K562 (cell line): ENCODE results near the gene FMNL1. TPM values are rescaled to one million over a fixed set of nuclear protein-coding genes. Genes with fewer than 3 reads are reported as not detected.

Experiments
- ATAC-seq: fragments of 200-7000 bp; cut with Tn5 transposase; 3 replicates; pipeline ENCODE4 v1.9.1; 2020; ENCODE audit warnings: moderate library complexity
- BruUV-seq: library from RNA; stranded (reverse); fragments of 400-500 nt; replicated peaks from 2 replicates; lab custom pipeline; 2021; lab: Mats Ljungman, UMichigan
- CTCF ChIA-PET: fragments of 300-600 bp; formaldehyde crosslinking; extraction: SDS; loops from one replicate; lab custom pipeline; 2021; ENCODE audit warnings: low intra/inter-chr PET ratio; lab: Yijun Ruan, JAX
- POLR2A ChIA-PET: fragments of 300-600, 350-650 bp; sonication (Branson Sonifier 250); formaldehyde crosslinking; extraction: SDS; loops from one replicate; lab custom pipeline; 2021; ENCODE audit warnings: antibody characterized with exemption, inconsistent platforms; lab: Yijun Ruan, JAX
- DNase-seq, 4 experiments: peaks; one replicate each; pipeline versions ENCODE4 v3.0.0 to v3.0.0-alpha.2; 2011 to 2018; ENCODE audit warnings: low spot score in 3 of 4, mixed read lengths in 3 of 4; ENCODE audit errors: extremely low read depth in 1 of 4
- FAIRE-seq: peaks from 2 replicates; lab custom pipeline; 2011; peaks lifted over from hg19 to GRCh38; lab: Jason Lieb, UNC
- H2AFZ ChIP-seq: 2 replicates; pipeline ENCODE4 v1.6.0; 2011; ENCODE audit warnings: low read depth, low read length, control low read depth, inconsistent platforms
- H3K27ac ChIP-seq: fragments of 200-600 bp; 3 replicates; pipeline ENCODE4 v1.8.0; 2011; ENCODE audit warnings: low read depth, mild to moderate bottlenecking, control low read depth, inconsistent platforms, low read length, moderate library complexity, mixed read lengths; ENCODE audit errors: extremely low read depth
- H3K27me3 ChIP-seq, 2 experiments: fragments of 300-600 bp in 1 of 2; 2 replicates in 1 of 2; 3 replicates in 1 of 2; pipeline versions ENCODE4 v1.6.0 to v1.8.0; 2011; ENCODE audit warnings: inconsistent platforms in 2 of 2, low read length in 2 of 2, mild to moderate bottlenecking in 1 of 2, mixed read lengths in 1 of 2, moderate library complexity in 1 of 2; ENCODE audit not compliant: control insufficient read depth in 2 of 2, insufficient read depth in 2 of 2
- H3K36me3 ChIP-seq: fragments of 300-600 bp; 3 replicates; pipeline ENCODE4 v1.8.0; 2011; ENCODE audit warnings: mild to moderate bottlenecking, low read length, inconsistent platforms; ENCODE audit not compliant: control insufficient read depth, insufficient read depth
- H3K4me1 ChIP-seq, 2 experiments: fragments of 200-600 bp in 1 of 2; replicated peaks in 1 of 2; 2 replicates in 1 of 2; 3 replicates in 1 of 2; pipeline versions ENCODE4 v1.5.1 to v1.8.0; 2011; ENCODE audit warnings: inconsistent platforms in 2 of 2, low read length in 2 of 2, mild to moderate bottlenecking in 1 of 2, mixed read lengths in 1 of 2, moderate library complexity in 1 of 2; ENCODE audit not compliant: control insufficient read depth in 2 of 2, insufficient read depth in 2 of 2
- H3K4me2 ChIP-seq: 2 replicates; pipeline ENCODE4 v1.6.1; 2011; ENCODE audit warnings: low read length, control low read depth, inconsistent platforms, mixed read lengths; ENCODE audit not compliant: insufficient read depth
- H3K4me3 ChIP-seq: fragments of 200-600 bp; sonication (generic), shearing (Covaris generic); 2 replicates; pipeline ENCODE4 v1.5.1; 2016; ENCODE audit warnings: control low read depth, inconsistent platforms
- H3K79me2 ChIP-seq: fragments of 200-600 bp; 3 replicates; pipeline ENCODE4 v1.8.0; 2011; ENCODE audit warnings: low read length, inconsistent platforms; ENCODE audit not compliant: control insufficient read depth, insufficient read depth
- H3K9ac ChIP-seq, 2 experiments: 2 replicates each; pipeline versions ENCODE4 v1.6.0 to v1.6.1; 2011; ENCODE audit warnings: low read depth in 2 of 2, low read length in 2 of 2, control low read depth in 1 of 2, inconsistent platforms in 1 of 2, mild to moderate bottlenecking in 1 of 2, mixed read lengths in 1 of 2; ENCODE audit not compliant: insufficient read depth in 1 of 2
- H3K9me1 ChIP-seq: one replicate; pipeline ENCODE4 v1.6.0; 2011; ENCODE audit warnings: inconsistent platforms, mild to moderate bottlenecking, low read length, moderate library complexity; ENCODE audit not compliant: control insufficient read depth, insufficient read depth
- H3K9me3 ChIP-seq: replicated peaks from 2 replicates; pipeline ENCODE4 v1.5.1; 2011; ENCODE audit warnings: low read depth, low read length, inconsistent platforms; ENCODE audit not compliant: control insufficient read depth, insufficient read depth
- H4K20me1 ChIP-seq: replicated peaks from 2 replicates; pipeline ENCODE4 v1.6.1; 2011; ENCODE audit warnings: low read length, inconsistent platforms, mixed read lengths; ENCODE audit not compliant: control insufficient read depth, insufficient read depth
- ARID1B ChIP-seq: fragments of 450-650 bp; IDR thresholded peaks from 2 replicates; pipeline ENCODE4 v1.6.1; 2016; ENCODE audit warnings: antibody characterized with exemption, mild to moderate bottlenecking, inconsistent platforms
- BMI1 ChIP-seq: fragments of 150-350 bp; IDR thresholded peaks from 2 replicates; pipeline ENCODE4 v1.6.1; 2014; ENCODE audit warnings: low read length
- ELF2 ChIP-seq: fragments of 250-450 bp; sonication (Bioruptor Pico); IDR thresholded peaks from 2 replicates; pipeline ENCODE4 v1.5.0; 2021; ENCODE audit warnings: mild to moderate bottlenecking
- GABPA ChIP-seq: fragments of 200-800 bp; sonication (Bioruptor generic); conservative IDR thresholded peaks from 2 replicates; pipeline ENCODE4 v1.6.1; 2016; ENCODE audit warnings: low read depth, missing genetic modification characterization, missing compliant biosample characterization
- HINFP ChIP-seq: fragments of 450-650 bp; conservative IDR thresholded peaks from 2 replicates; pipeline ENCODE4 v1.6.1; 2016; ENCODE audit warnings: missing genetic modification characterization, low read depth, mild to moderate bottlenecking, control low read depth, missing compliant biosample characterization
- HNRNPH1 ChIP-seq: fragments of 200-400 bp; formaldehyde crosslinking; optimal IDR thresholded peaks from 2 replicates; pipeline ENCODE3; 2017; ENCODE audit warnings: low read depth, mild to moderate bottlenecking, low read length, moderate library complexity
- JUNB ChIP-seq: fragments of 450-650 bp; formaldehyde crosslinking; conservative IDR thresholded peaks from 2 replicates; pipeline ENCODE4 v1.4.0; 2020; ENCODE audit warnings: mild to moderate bottlenecking
- KLF6 ChIP-seq: fragments of 250-450 bp; sonication (Bioruptor Pico); IDR thresholded peaks from 2 replicates; pipeline ENCODE4 v1.4.0; 2020; ENCODE audit warnings: mild to moderate bottlenecking, moderate library complexity, borderline replicate concordance
- PREB ChIP-seq: sonication (generic); formaldehyde crosslinking; IDR thresholded peaks from 2 replicates; pipeline ENCODE4 v1.8.1; 2023; ENCODE audit warnings: mild to moderate bottlenecking, missing genetic modification reagents
- RFX1 ChIP-seq: fragments of 450-650 bp; IDR thresholded peaks from 2 replicates; pipeline ENCODE4 v1.6.1; 2016; ENCODE audit warnings: mild to moderate bottlenecking, moderate library complexity
- RNF2 ChIP-seq: sonication (generic); IDR thresholded peaks from 2 replicates; pipeline ENCODE4 v1.6.1; 2016
- SRSF1 ChIP-seq: fragments of 200-400 bp; formaldehyde crosslinking; IDR thresholded peaks from 2 replicates; pipeline ENCODE4 v1.6.1; 2017; ENCODE audit warnings: mild to moderate bottlenecking, low read depth, low read length, moderate library complexity
- XRCC5 ChIP-seq: fragments of 200-400 bp; formaldehyde crosslinking; IDR thresholded peaks from 2 replicates; pipeline ENCODE4 v1.6.1; 2017; ENCODE audit warnings: low read depth, mild to moderate bottlenecking, low read length
- ZNF133 ChIP-seq: fragments of 250-450 bp; sonication (Bioruptor Pico); IDR thresholded peaks from 2 replicates; pipeline ENCODE4 v1.4.0; 2020; ENCODE audit warnings: mild to moderate bottlenecking
- WGBS: fragments of 100-300 bp; shearing (Covaris generic); methylation state at CpG from one replicate; pipeline ENCODE4 v1.1.6; 2016; ENCODE audit warnings: low coverage, mixed read lengths; ENCODE audit not compliant: insufficient coverage; ENCODE audit errors: missing lambda C conversion rate; 5-methylcytosine and 5-hydroxymethylcytosine counted together
- in situ Hi-C: fragments of 300-500 bp; cut with MboI; formaldehyde crosslinking; loops from 4 replicates; pipeline ENCODE4 v1.15.0; 2018; ENCODE audit warnings: inconsistent platforms, mixed read lengths
- intact Hi-C: fragments of 100-400 bp; cut with micrococcal nuclease; formaldehyde crosslinking; loops from 2 replicates; pipeline ENCODE4 v1.14.2; 2022
- polyA plus RNA-seq, 8 experiments: library from polyadenylated mRNA; depleted of rRNA in 4 of 8; stranded (reverse) in 5 of 8; unstranded in 3 of 8; fragments of >200 nt; fragmentation: Nextera tagmentation in 2 of 8; fragmentation: Illumina TruSeq in 1 of 8; extraction: Ambion mirVana in 2 of 8; extraction: Trizol in 1 of 8; gene quantifications; 2 replicates each; pipeline versions ENCODE4 v1.2.1 to v1.2.3, GENCODE V29; 2011 to 2014; ENCODE audit warnings: inconsistent platforms in 1 of 8, missing spikeins in 1 of 8
- total RNA-seq, 7 experiments: library from RNA; depleted of rRNA in 6 of 7; stranded (reverse); fragments of >200 nt in 6 of 7; fragmentation: Illumina TruSeq in 2 of 7; extraction: Trizol in 2 of 7; gene quantifications; 2 replicates each; pipeline versions ENCODE4 v1.2.1 to v1.2.3, GENCODE V29; 2011 to 2021; ENCODE audit warnings: low replicate concordance in 1 of 7
- TF ChIP-seq, protein P1 (sequence below): sonication (generic); formaldehyde crosslinking; IDR thresholded peaks from 2 replicates; pipeline ENCODE4 v1.8.0; 2022; ENCODE audit warnings: missing genetic modification reagents, mild to moderate bottlenecking, moderate library complexity, borderline replicate concordance
- TF ChIP-seq, protein P2 (sequence below): sonication (generic); formaldehyde crosslinking; IDR thresholded peaks from 2 replicates; pipeline ENCODE4 v1.8.0; 2022; ENCODE audit warnings: mild to moderate bottlenecking, missing genetic modification reagents

Gene FMNL1
- total and polyA plus RNA-seq, 9 of the 15 experiments (the other 6 are each of a cell fraction or from before 2014, with no cell fraction given): 0.70 to 36.6 (median 7.7) TPM

- H3K27me3 ChIP-seq: no peaks in the 10 kb centered on the region
- no peaks in the 10 kb centered on the region for H3K9me1 ChIP-seq
- peaks cover 0 to 7% of the 10 kb centered on the region in 2 experiments; a peak in 1 of 5 replicates for H3K4me1 ChIP-seq
- H3K79me2 ChIP-seq: no peaks in the 10 kb centered on the region
- H3K4me3 ChIP-seq: no peak overlapping the region
- H3K4me2 ChIP-seq: no peak overlapping the region
- no TSS peak for BruUV-seq
- ChIA-PET CTCF (interaction anchor here (1.3 to 2.7 kb wide), 3 partner anchors 52 to 136 kb away, joined by 3 to 20 read pairs (median 9); partner anchors contain the start of gene ACBD4), POLR2A (interaction anchor here (1.2 kb wide), 1 partner anchor 123 kb away, joined by 3 read pairs; the partner anchor contains the start of gene HEXIM1)
- no peak for FAIRE-seq
- 0 out of 2 replicates have a peak, but pooled peaks cover 3% of the 10 kb centered on the region for H4K20me1 ChIP-seq
- 84% methylated on average over 3 of the region's 3 CpGs for WGBS
- H2AFZ ChIP-seq: no peak overlapping the region
- DNase-seq: no peak
- intact Hi-C loops (no loop called here), in situ Hi-C loops (no loop called here)
- peaks cover 65% of the 10 kb centered on the region for H3K36me3 ChIP-seq
- no peak for ATAC-seq
- no peak overlapping the region for H3K27ac ChIP-seq
- no peak overlapping the region for H3K9ac ChIP-seq
- no peaks in the 10 kb centered on the region for H3K9me3 ChIP-seq
- TF ChIP-seq, protein P1, sequence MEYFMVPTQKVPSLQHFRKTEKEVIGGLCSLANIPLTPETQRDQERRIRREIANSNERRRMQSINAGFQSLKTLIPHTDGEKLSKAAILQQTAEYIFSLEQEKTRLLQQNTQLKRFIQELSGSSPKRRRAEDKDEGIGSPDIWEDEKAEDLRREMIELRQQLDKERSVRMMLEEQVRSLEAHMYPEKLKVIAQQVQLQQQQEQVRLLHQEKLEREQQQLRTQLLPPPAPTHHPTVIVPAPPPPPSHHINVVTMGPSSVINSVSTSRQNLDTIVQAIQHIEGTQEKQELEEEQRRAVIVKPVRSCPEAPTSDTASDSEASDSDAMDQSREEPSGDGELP (CRISPR knock-in tag): no peak
- TF ChIP-seq HNRNPH1: no peak
- no peak for TF ChIP-seq PREB (CRISPR knock-in tag)
- no peak for TF ChIP-seq ARID1B
- no peak for TF ChIP-seq JUNB (CRISPR knock-in tag)
- TF ChIP-seq ELF2 (CRISPR knock-in tag): no peak
- TF ChIP-seq SRSF1: no peak
- TF ChIP-seq HINFP: no peak
- no peak for TF ChIP-seq BMI1
- TF ChIP-seq XRCC5: no peak
- TF ChIP-seq ZNF133 (CRISPR knock-in tag): no peak
- TF ChIP-seq RFX1: no peak
- TF ChIP-seq, protein P2, sequence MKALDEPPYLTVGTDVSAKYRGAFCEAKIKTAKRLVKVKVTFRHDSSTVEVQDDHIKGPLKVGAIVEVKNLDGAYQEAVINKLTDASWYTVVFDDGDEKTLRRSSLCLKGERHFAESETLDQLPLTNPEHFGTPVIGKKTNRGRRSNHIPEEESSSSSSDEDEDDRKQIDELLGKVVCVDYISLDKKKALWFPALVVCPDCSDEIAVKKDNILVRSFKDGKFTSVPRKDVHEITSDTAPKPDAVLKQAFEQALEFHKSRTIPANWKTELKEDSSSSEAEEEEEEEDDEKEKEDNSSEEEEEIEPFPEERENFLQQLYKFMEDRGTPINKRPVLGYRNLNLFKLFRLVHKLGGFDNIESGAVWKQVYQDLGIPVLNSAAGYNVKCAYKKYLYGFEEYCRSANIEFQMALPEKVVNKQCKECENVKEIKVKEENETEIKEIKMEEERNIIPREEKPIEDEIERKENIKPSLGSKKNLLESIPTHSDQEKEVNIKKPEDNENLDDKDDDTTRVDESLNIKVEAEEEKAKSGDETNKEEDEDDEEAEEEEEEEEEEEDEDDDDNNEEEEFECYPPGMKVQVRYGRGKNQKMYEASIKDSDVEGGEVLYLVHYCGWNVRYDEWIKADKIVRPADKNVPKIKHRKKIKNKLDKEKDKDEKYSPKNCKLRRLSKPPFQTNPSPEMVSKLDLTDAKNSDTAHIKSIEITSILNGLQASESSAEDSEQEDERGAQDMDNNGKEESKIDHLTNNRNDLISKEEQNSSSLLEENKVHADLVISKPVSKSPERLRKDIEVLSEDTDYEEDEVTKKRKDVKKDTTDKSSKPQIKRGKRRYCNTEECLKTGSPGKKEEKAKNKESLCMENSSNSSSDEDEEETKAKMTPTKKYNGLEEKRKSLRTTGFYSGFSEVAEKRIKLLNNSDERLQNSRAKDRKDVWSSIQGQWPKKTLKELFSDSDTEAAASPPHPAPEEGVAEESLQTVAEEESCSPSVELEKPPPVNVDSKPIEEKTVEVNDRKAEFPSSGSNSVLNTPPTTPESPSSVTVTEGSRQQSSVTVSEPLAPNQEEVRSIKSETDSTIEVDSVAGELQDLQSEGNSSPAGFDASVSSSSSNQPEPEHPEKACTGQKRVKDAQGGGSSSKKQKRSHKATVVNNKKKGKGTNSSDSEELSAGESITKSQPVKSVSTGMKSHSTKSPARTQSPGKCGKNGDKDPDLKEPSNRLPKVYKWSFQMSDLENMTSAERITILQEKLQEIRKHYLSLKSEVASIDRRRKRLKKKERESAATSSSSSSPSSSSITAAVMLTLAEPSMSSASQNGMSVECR: no peak
- TF ChIP-seq KLF6: no peak
- TF ChIP-seq GABPA (tag): no peak
- no peak for TF ChIP-seq RNF2
These were observed 49.9 kb downstream of the FMNL1 start for GRCh38 chr17:45271603-45272002.
